Measurements from ENCODE around the gene ADGRB2.

- peak in 1 of 2 donors; percentile 66 for TF ChIP-seq CTCF (IDR thresholded peaks at IDR 0.05)
- TF ChIP-seq POLR2A (IDR thresholded peaks at IDR 0.05) = no peak
- no peak for TF ChIP-seq POLR2AphosphoS5 (IDR thresholded peaks at IDR 0.05)
- TF ChIP-seq EP300 (IDR thresholded peaks at IDR 0.05) = no peak
These were observed 1.1 kb downstream of the ADGRB2 start for GRCh38 chr1:31762726-31763670.

Data from suprapubic skin (tissue), 4 donors.